Measurements from ENCODE around the gene UNC5CL.

- TF ChIP-seq CTCF (conservative IDR thresholded peaks at IDR 0.05 in 1 of 2, IDR thresholded peaks at IDR 0.05 in 1 of 2; ENCODE audit: low read depth in 1 of 2, low read length in 2 of 2): no peak
- no peak for TF ChIP-seq EZH2 (IDR thresholded peaks at IDR 0.05; ENCODE audit: low read length, missing control alignments)
Measured at GRCh38 chr6:40989204-40990169, 49.5 kb downstream of the UNC5CL start.

Data from fibroblast of lung (primary cell).